Thyroid gland (tissue), 4 donors: ENCODE results near the gene TAOK1. TPM values are rescaled to one million over a fixed set of nuclear protein-coding genes. Genes with fewer than 3 reads are reported as not detected.

Experiments
- DNase-seq, 2 donors: peaks; one replicate each; pipeline ENCODE4 v3.0.0-alpha.2; 2019
- H3K27ac ChIP-seq, 3 donors: fragments of 200-600 bp; sonication (generic); 1 replicate in 2 of 3; 2 replicates in 1 of 3; pipeline ENCODE4 v1.5.1; 2016 to 2019; ENCODE audit warnings: mild to moderate bottlenecking in 1 of 3, moderate library complexity in 1 of 3
- H3K27me3 ChIP-seq: fragments of 200-600 bp; sonication (generic); one replicate; pipeline ENCODE4 v1.5.1; 2019
- H3K36me3 ChIP-seq, 2 donors: fragments of 200-600 bp; sonication (generic); one replicate each; pipeline ENCODE4 v1.5.1; 2016 to 2019
- H3K4me1 ChIP-seq, 2 donors: fragments of 200-600 bp; sonication (generic); one replicate each; pipeline ENCODE4 v1.5.1; 2017 to 2019
- H3K4me3 ChIP-seq, 3 donors: fragments of 200-600 bp; sonication (generic); replicated peaks in 1 of 3; 1 replicate in 2 of 3; 2 replicates in 1 of 3; pipeline ENCODE4 v1.5.1; 2016; ENCODE audit warnings: mild to moderate bottlenecking in 1 of 3
- H3K9me3 ChIP-seq: fragments of 200-600 bp; sonication (generic); one replicate; pipeline ENCODE4 v1.5.1; 2017
- POLR2A ChIP-seq, 2 donors: fragments of 450-650 bp; IDR thresholded peaks; one replicate each; pipeline ENCODE4 v1.6.1; 2017; ENCODE audit warnings: antibody characterized with exemption in 2 of 2, mild to moderate bottlenecking in 2 of 2, moderate library complexity in 1 of 2
- WGBS, 2 donors: methylation state at CpG; one replicate each; pipeline ENCODE4 v1.1.5; 2017; 5-methylcytosine and 5-hydroxymethylcytosine counted together
- intact Hi-C: fragments of 100-400 bp; cut with DNase I; formaldehyde crosslinking; loops from one replicate; pipeline ENCODE4 v1.15.1; 2023
- total RNA-seq, 4 donors: library from RNA; depleted of rRNA; stranded (reverse); fragments of >200 nt; gene quantifications; one replicate each; pipeline ENCODE4 v1.2.3, GENCODE V29; 2016
- TF ChIP-seq, protein P1 (sequence below), 6 experiments: fragments of 200-600 bp in 3 of 6; fragments of 450-650 bp in 3 of 6; sonication (generic) in 3 of 6; IDR thresholded peaks; one replicate each; pipeline ENCODE4 v1.5.1; 2016 to 2019; ENCODE audit warnings: antibody characterized with exemption in 6 of 6, mild to moderate bottlenecking in 2 of 6, inconsistent platforms in 1 of 6, moderate library complexity in 1 of 6

The TAOK1 gene
- total RNA-seq, 4 donors from 2014 or later: 62.9 to 87.5 (median 68.8) TPM

DNA sequence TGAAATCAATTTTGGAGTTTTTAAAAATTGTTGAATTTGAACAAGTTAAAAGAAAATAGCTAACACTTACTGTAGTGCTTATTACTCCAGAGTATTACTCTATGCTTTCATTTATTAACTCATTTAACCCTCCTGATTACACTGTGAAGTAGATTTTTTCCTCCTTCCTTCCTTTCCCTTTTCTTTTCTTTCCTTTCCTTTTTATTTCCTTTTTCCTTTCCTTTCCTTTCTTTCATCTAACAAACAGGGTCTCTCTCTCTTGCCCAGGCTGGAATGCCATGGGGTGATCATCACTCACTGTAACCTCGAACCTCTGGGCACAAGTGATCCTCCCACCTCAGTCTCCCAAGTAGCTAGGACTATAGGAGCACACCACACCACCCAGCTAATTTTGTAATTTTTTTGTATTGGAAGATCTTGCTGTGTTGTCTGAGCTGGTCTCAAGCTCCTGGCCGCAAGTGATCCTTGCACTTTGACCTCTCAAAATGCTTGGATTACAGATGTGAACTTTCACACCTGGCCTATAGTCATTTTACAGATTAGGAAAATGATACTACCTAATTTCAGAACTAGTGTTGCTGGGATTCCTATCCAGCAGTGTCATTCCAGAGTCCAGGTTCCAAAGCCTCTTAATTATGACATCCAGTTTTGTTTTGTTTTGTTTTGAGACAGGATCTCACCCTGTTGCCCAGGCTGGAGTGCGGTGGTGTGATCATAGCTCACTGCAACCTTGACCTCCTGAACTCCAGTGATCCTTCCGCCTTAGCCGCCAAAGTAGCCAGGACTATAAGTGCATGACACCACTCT lies 59.9 kb downstream of the TAOK1 start:
- intact Hi-C loops: no loop called here
- H3K27ac ChIP-seq: no peak overlapping the region

DNA sequence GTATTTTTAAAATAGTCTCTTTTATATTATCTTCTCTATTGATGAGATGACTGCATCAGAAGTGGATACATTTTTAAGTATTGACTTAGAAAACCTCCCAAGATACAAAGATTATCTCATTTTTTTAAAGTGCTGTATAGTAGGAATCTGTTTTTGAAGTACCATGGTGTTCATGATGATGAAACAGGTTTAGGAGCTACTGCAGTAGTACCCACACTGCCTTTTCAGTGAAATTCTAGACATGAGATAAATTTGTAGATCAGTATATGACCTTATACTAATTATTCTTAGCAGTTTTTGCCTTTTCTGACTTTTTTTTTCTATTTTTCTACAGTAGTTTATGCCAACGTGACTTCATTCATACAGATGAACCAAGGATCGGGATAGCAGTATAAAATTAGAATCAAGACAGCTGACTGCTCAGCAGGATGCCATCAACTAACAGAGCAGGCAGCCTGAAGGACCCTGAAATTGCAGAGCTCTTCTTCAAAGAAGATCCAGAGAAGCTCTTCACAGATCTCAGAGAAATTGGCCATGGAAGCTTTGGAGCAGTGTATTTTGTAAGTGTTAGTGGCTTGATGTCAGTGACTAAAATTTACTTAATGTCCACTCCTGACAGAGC lies 61.1 kb downstream of the TAOK1 start:
- intact Hi-C loops: no loop called here
- TF ChIP-seq, protein P1, sequence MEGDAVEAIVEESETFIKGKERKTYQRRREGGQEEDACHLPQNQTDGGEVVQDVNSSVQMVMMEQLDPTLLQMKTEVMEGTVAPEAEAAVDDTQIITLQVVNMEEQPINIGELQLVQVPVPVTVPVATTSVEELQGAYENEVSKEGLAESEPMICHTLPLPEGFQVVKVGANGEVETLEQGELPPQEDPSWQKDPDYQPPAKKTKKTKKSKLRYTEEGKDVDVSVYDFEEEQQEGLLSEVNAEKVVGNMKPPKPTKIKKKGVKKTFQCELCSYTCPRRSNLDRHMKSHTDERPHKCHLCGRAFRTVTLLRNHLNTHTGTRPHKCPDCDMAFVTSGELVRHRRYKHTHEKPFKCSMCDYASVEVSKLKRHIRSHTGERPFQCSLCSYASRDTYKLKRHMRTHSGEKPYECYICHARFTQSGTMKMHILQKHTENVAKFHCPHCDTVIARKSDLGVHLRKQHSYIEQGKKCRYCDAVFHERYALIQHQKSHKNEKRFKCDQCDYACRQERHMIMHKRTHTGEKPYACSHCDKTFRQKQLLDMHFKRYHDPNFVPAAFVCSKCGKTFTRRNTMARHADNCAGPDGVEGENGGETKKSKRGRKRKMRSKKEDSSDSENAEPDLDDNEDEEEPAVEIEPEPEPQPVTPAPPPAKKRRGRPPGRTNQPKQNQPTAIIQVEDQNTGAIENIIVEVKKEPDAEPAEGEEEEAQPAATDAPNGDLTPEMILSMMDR (IDR thresholded peaks at IDR 0.05): no peak
- no peak for TF ChIP-seq POLR2A (IDR thresholded peaks at IDR 0.05)
- Histone ChIP-seq H3K27ac (no peak overlapping the region), H3K4me1 (peaks cover 8 to 13% of the 10 kb centered on the region in 2 donors), H3K4me3 (no peak overlapping the region), H3K9me3 (no peaks in the 10 kb centered on the region), H3K27me3 (no peaks in the 10 kb centered on the region), H3K36me3 (peaks cover 6 to 8% of the 10 kb centered on the region in 2 donors)
- 82 to 85% methylated on average over 2 of the region's 2 CpGs for WGBS, 2 donors
- no peak for DNase-seq

More for the DNA sequence above, 59.9 kb downstream of the TAOK1 start:
- WGBS, 2 donors: 88 to 92% methylated on average over 5 of the region's 5 CpGs
- no peaks in the 10 kb centered on the region for H3K27me3 ChIP-seq
- TF ChIP-seq POLR2A (IDR thresholded peaks at IDR 0.05): no peak
- TF ChIP-seq, protein P1 (IDR thresholded peaks at IDR 0.05): no peak
- peaks cover 12 to 13% of the 10 kb centered on the region in 2 donors for H3K4me1 ChIP-seq
- no peak for DNase-seq
- no peaks in the 10 kb centered on the region for H3K9me3 ChIP-seq
- H3K36me3 ChIP-seq: peaks cover 6 to 8% of the 10 kb centered on the region in 2 donors
- no peak overlapping the region for H3K4me3 ChIP-seq

DNA sequence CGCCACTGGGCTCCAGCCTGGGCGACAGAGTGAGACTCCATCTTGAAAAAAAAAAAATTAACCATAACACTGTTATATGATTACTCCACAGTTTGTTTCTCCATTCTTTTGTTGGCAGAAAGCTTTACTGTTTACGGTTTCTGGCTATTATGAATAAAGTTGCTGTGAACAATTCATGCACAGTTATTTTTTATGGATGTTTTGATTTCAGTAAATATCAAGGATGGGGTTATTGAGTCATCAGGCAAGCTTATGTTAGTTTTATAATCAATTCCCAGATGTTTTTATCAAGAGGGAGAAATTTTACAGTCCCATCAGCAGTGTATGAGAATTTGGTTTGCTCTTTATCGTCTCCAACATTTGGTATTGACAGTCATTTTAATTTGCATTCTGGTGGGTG lies 67.9 kb downstream of the TAOK1 start:
- DNase-seq: no peak
- WGBS, 2 donors: 96 to 98% methylated on average over 4 of the region's 4 CpGs
- H3K4me3 ChIP-seq: no peak overlapping the region
- intact Hi-C loops: no loop called here
- H3K27me3 ChIP-seq: no peaks in the 10 kb centered on the region
- H3K9me3 ChIP-seq: no peaks in the 10 kb centered on the region
- no peak for TF ChIP-seq POLR2A (IDR thresholded peaks at IDR 0.05)
- TF ChIP-seq, protein P1 (IDR thresholded peaks at IDR 0.05): no peak
- no peak overlapping the region for H3K27ac ChIP-seq
- H3K36me3 ChIP-seq: peaks cover 0 to 3% of the 10 kb centered on the region in 2 donors
- peaks cover 0 to 6% of the 10 kb centered on the region in 2 donors for H3K4me1 ChIP-seq

DNA sequence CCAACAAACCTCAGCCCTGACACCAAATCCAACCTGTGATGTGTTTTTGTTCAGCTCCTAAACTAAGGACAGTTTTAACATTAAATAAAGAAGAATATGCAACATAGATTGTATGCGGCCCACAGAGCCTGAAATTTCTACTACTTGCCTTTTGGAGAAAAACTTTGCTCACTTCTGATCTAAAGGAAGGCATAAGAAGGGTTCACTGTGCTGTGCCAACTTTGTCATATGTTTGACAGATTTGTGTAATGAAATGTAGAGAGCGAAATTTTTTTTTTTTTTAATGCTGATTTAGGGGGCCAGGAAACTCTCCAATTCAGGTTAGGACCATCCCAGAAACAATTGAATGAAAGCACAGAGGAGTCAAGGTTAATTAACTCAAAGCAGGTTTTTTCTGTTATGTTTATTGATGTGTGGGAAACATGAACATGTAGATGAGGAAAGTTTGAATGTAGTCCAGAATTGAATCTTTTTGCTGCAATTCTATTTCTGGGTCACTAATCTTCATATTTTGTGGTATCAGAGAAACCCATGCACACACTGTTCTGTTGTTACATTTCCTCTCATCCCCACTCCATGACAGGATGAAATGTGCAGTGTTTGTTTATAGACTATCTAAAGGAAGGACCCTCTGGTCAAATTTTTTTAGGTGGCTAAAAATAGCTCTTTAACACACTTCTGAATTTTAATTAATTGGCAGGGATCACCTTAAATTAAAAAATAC lies 71.5 kb downstream of the TAOK1 start:
- Histone ChIP-seq H3K36me3 (no peaks in the 10 kb centered on the region), H3K27me3 (no peaks in the 10 kb centered on the region), H3K9me3 (no peaks in the 10 kb centered on the region), H3K4me1 (peaks cover 0 to 6% of the 10 kb centered on the region in 2 donors), H3K4me3 (no peak overlapping the region), H3K27ac (no peak overlapping the region)
- TF ChIP-seq, protein P1 (IDR thresholded peaks at IDR 0.05): no peak
- no peak for TF ChIP-seq POLR2A (IDR thresholded peaks at IDR 0.05)
- WGBS, 2 donors: 90 to 94% methylated on average over 2 of the region's 2 CpGs
- intact Hi-C loops: no loop called here
- DNase-seq: no peak
